ENCODE data around the gene SLAIN2.

- TF ChIP-seq CTCF (IDR thresholded peaks at IDR 0.05) (no peak), IRF1 (CRISPR knock-in tag; IDR thresholded peaks at IDR 0.05) (no peak), FOXJ3 (CRISPR knock-in tag; IDR thresholded peaks at IDR 0.05; ENCODE audit: borderline replicate concordance) (no peak), NR2C2 (CRISPR knock-in tag; IDR thresholded peaks at IDR 0.05) (no peak), ATF2 (CRISPR knock-in tag; IDR thresholded peaks at IDR 0.05; ENCODE audit: borderline replicate concordance, low read depth) (no peak), E2F5 (CRISPR knock-in tag; IDR thresholded peaks at IDR 0.05) (no peak), ETV6 (CRISPR knock-in tag; IDR thresholded peaks at IDR 0.05) (no peak), SMAD3 (CRISPR knock-in tag; IDR thresholded peaks at IDR 0.05; ENCODE audit: borderline replicate concordance) (no peak), HMGXB4 (CRISPR knock-in tag; IDR thresholded peaks at IDR 0.05) (no peak), SP1 (CRISPR knock-in tag; conservative IDR thresholded peaks at IDR 0.05) (no peak), USF2 (CRISPR knock-in tag; IDR thresholded peaks at IDR 0.05) (no peak), MAX (CRISPR knock-in tag; IDR thresholded peaks at IDR 0.05) (no peak), NFYB (CRISPR knock-in tag; conservative IDR thresholded peaks at IDR 0.05; ENCODE audit: low read depth) (no peak), CBFB (CRISPR knock-in tag; IDR thresholded peaks at IDR 0.05; ENCODE audit: low read depth) (no peak)
Measured at GRCh38 chr4:48352793-48353192, 11.5 kb downstream of the SLAIN2 start.
